Heart right ventricle (tissue), 16 donors: ENCODE data around the gene ACER3. TPM values are rescaled to one million over a fixed set of nuclear protein-coding genes. Genes with fewer than 3 reads are reported as not detected.

Experiments used
- ATAC-seq, 8 donors: fragments of 200-7000 bp; cut with Tn5 transposase; one replicate each; pipeline ENCODE4 v1.9.1; 2020; ENCODE audit warnings: mild to moderate bottlenecking in 8 of 8, moderate library complexity in 8 of 8, moderate number of reproducible peaks in 1 of 8
- DNase-seq, 2 donors: peaks; one replicate each; pipeline ENCODE4 v3.0.0-alpha.2; 2020
- H3K27ac ChIP-seq, 10 donors: fragments of 200-600 bp; sonication (generic) in 2 of 10; one replicate each; pipeline versions ENCODE4 v1.5.0 to v1.8.0; 2020 to 2022; ENCODE audit warnings: mild to moderate bottlenecking in 3 of 10
- H3K27me3 ChIP-seq, 7 donors: fragments of 200-600 bp; one replicate each; pipeline ENCODE4 v1.8.0; 2021 to 2022; ENCODE audit warnings: mild to moderate bottlenecking in 2 of 7
- H3K36me3 ChIP-seq, 9 donors: fragments of 200-600 bp; sonication (generic) in 1 of 9; one replicate each; pipeline versions ENCODE4 v1.5.0 to v1.8.0; 2020 to 2022; ENCODE audit warnings: mild to moderate bottlenecking in 2 of 9
- H3K4me1 ChIP-seq, 9 donors: fragments of 200-600 bp; sonication (generic) in 1 of 9; one replicate each; pipeline versions ENCODE4 v1.5.0 to v1.8.0; 2020 to 2022; ENCODE audit warnings: mild to moderate bottlenecking in 4 of 9
- H3K4me3 ChIP-seq, 10 donors: fragments of 200-600 bp; sonication (generic) in 2 of 10; one replicate each; pipeline versions ENCODE4 v1.5.0 to v1.8.0; 2020 to 2022; ENCODE audit warnings: mild to moderate bottlenecking in 7 of 10, moderate library complexity in 2 of 10
- H3K9me3 ChIP-seq, 11 donors: fragments of 200-600 bp in 10 of 11; sonication (generic) in 2 of 11; one replicate each; pipeline versions ENCODE4 v1.5.0 to v1.8.0; 2013 to 2022; ENCODE audit warnings: mild to moderate bottlenecking in 2 of 11, control low read depth in 1 of 11, moderate library complexity in 1 of 11
- WGBS, 2 donors: extraction: QIAGEN DNeasy Blood & Tissue Kit; methylation state at CpG; one replicate each; pipeline ENCODE4 v1.1.7; 2013; ENCODE audit warnings: inconsistent platforms in 1 of 2; 5-methylcytosine and 5-hydroxymethylcytosine counted together
- intact Hi-C, 10 donors: fragments of 100-400 bp; cut with DNase I; formaldehyde crosslinking; loops; one replicate each; pipeline versions ENCODE4 v1.11.1 to v1.14.2; 2022
- polyA plus RNA-seq, 2 donors: library from polyadenylated mRNA; stranded (reverse); fragments of 200-250 nt; gene quantifications; one replicate each; pipeline ENCODE4 v1.2.3, GENCODE V29; 2013
- total RNA-seq, 10 donors: library from RNA; stranded (reverse); fragmentation: NEBNext Ultra II Directional in 3 of 10; extraction: Animal tissue kit (Norgen Biotek cat#: 25700) in 3 of 10; gene quantifications; one replicate each; pipeline versions ENCODE4 v1.2.1 to v1.2.4, GENCODE V29; 2021 to 2023
- TF ChIP-seq, protein P1 (sequence below), 9 donors: fragments of 200-600 bp; sonication (generic) in 2 of 9; IDR thresholded peaks; one replicate each; pipeline versions ENCODE4 v1.5.0 to v1.8.0; 2021 to 2022; ENCODE audit warnings: antibody characterized with exemption in 9 of 9, mild to moderate bottlenecking in 5 of 9, moderate library complexity in 1 of 9
- donor health status: Arrhythmogenic right ventricular cardiomyopathy.
- donor health status: ischemic (EF 13 %, LVEDD 7.1; RV severe dilation, severe dysfunction).
- donor health status: healthy with polysubstance abuse.
- donor health status: DM: no; HTN: yes; CAD: no.
- donor health status: DM: no; HTN: no; CAD: no.
- donor health status: ischemic (EF 25% LVEDD 6.9; RV normal size, moderate dysfunction).
- donor health status: ischemic (EF 25% LVEDD 5.7; RV mildly dilated, moderate dysfunction).
- donor health status: healthy.
- donor health status: DM: yes; HTN: yes; CAD: no.
- donor health status: Ischemic cardiomyopathy.
- donor health status: ischemic (EF 35%, LVEDD 5.7; RV mildly dilated, moderate dysfunction).
- donor health status: nonischemic (EF 11% LVEDD 7.7; RV severe dilation, severe dysfunction).
- donor health status: DM: yes; HTN: yes; CAD: no.
- donor health status: PGD.
- donor health status: ischemic (EF 29% LVEDD 5.4; RV normal size, mild dysfunction).
- donor health status: nonischemic (EF 23%, LVEDD 6.1; RV moderate dilation, normal function).

The ACER3 gene
- total and polyA plus RNA-seq, 12 donors: 2.9 to 14.8 (median 9.6) TPM

DNA sequence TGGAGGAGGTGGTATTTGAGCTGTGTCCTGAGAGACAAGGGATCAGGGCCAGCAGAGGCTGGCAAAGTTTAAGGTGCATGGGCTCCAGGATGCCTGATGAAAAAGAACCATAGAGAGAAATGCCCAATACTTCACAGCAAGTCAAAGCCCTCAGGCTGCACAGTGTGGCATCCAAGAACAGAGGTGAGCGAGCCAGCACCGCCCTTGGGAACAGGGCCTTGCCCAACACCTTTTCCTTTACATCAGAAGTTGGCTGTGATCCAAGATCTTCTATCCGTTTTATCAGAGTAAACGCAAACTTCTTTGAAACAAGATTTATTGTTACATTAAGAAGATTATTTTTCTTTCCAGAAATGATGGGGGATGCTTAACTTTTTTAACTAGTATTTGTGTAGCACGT is 174.9 kb downstream of the ACER3 start:
- Histone ChIP-seq H3K4me1 (peaks cover 2 to 14% (median 11%) of the 10 kb centered on the region in 9 donors), H3K4me3 (no peak overlapping the region), H3K27ac (no peak overlapping the region), H3K9me3 (no peaks in the 10 kb centered on the region), H3K27me3 (peaks cover 7 to 56% (median 46%) of the 10 kb centered on the region in 7 donors), H3K36me3 (no peaks in the 10 kb centered on the region)
- 55 to 59% methylated on average over 5 of the region's 5 CpGs for WGBS, 2 donors
- intact Hi-C loops: loop anchor here in 1 of 10 donors (10.0 kb wide), 2 partner anchors 111 to 221 kb away; no protein-coding TSS in a partner anchor
- ATAC-seq (no peak), DNase-seq (no peak)
- TF ChIP-seq, protein P1, sequence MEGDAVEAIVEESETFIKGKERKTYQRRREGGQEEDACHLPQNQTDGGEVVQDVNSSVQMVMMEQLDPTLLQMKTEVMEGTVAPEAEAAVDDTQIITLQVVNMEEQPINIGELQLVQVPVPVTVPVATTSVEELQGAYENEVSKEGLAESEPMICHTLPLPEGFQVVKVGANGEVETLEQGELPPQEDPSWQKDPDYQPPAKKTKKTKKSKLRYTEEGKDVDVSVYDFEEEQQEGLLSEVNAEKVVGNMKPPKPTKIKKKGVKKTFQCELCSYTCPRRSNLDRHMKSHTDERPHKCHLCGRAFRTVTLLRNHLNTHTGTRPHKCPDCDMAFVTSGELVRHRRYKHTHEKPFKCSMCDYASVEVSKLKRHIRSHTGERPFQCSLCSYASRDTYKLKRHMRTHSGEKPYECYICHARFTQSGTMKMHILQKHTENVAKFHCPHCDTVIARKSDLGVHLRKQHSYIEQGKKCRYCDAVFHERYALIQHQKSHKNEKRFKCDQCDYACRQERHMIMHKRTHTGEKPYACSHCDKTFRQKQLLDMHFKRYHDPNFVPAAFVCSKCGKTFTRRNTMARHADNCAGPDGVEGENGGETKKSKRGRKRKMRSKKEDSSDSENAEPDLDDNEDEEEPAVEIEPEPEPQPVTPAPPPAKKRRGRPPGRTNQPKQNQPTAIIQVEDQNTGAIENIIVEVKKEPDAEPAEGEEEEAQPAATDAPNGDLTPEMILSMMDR (IDR thresholded peaks at IDR 0.05): no peak

DNA sequence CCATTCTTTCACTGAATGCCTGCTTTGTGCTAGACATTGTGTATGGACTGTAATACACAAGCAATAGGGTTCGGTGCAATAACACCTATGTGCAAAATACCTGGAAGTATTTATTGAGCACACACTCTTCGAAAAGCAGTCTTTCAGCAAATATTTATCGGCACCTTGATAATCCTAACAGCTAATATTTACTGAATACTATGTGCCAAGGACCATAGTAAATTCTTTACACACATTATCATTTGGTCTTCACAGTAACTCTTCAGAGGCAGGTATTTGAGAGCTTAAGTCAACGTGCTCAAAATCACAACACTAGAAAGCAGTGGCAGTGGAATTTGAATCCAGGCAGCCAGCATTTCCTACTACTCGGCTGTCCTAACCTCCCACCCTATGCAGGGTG is 175.7 kb downstream of the ACER3 start:
- no peak overlapping the region for H3K27ac ChIP-seq
- no peaks in the 10 kb centered on the region for H3K9me3 ChIP-seq
- no peaks in the 10 kb centered on the region for H3K36me3 ChIP-seq
- DNase-seq: no peak
- intact Hi-C loops: loop anchor here in 1 of 10 donors (10.0 kb wide), 2 partner anchors 112 to 222 kb away; no protein-coding TSS in a partner anchor
- TF ChIP-seq, protein P1 (IDR thresholded peaks at IDR 0.05): no peak
- peaks cover 2 to 14% (median 11%) of the 10 kb centered on the region in 9 donors for H3K4me1 ChIP-seq
- peaks cover 7 to 57% (median 46%) of the 10 kb centered on the region in 7 donors for H3K27me3 ChIP-seq
- no peak overlapping the region for H3K4me3 ChIP-seq
- whole genome bisulfite sequencing, 2 donors: 65 to 66% methylated on average over 5 of the region's 5 CpGs
- no peak for ATAC-seq

DNA sequence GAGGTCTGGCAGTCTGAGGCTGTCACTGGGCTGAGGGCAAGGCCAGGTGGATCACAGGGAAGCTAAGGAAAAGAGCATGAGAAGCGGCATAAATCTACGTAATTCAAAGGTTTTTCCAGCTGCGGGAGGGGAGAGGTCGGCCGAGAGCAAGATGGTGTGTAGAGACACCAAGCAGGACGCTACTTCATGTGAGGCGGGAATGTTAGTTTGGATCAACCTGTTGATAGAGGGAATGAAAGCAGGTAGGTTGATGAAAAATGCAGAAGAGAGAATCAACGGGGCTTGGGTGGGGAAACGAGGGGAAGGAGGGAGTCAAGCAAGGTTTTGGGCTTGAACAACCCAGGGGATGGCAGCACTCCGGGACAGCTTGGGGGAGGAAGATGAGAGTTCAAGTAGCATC is 176.3 kb downstream of the ACER3 start:
- Histone ChIP-seq H3K27me3 (peaks cover 7 to 58% (median 48%) of the 10 kb centered on the region in 7 donors), H3K9me3 (no peaks in the 10 kb centered on the region), H3K36me3 (no peaks in the 10 kb centered on the region), H3K27ac (no peak overlapping the region), H3K4me1 (peaks cover 2 to 14% (median 11%) of the 10 kb centered on the region in 9 donors), H3K4me3 (no peak overlapping the region)
- DNase-seq (no peak), ATAC-seq (no peak)
- TF ChIP-seq, protein P1 (IDR thresholded peaks at IDR 0.05): no peak
- 84 to 87% methylated on average over 10 of the region's 10 CpGs for WGBS, 2 donors
- intact Hi-C loops: loop anchor here in 1 of 10 donors (10.0 kb wide), 2 partner anchors 112 to 222 kb away; no protein-coding TSS in a partner anchor

DNA sequence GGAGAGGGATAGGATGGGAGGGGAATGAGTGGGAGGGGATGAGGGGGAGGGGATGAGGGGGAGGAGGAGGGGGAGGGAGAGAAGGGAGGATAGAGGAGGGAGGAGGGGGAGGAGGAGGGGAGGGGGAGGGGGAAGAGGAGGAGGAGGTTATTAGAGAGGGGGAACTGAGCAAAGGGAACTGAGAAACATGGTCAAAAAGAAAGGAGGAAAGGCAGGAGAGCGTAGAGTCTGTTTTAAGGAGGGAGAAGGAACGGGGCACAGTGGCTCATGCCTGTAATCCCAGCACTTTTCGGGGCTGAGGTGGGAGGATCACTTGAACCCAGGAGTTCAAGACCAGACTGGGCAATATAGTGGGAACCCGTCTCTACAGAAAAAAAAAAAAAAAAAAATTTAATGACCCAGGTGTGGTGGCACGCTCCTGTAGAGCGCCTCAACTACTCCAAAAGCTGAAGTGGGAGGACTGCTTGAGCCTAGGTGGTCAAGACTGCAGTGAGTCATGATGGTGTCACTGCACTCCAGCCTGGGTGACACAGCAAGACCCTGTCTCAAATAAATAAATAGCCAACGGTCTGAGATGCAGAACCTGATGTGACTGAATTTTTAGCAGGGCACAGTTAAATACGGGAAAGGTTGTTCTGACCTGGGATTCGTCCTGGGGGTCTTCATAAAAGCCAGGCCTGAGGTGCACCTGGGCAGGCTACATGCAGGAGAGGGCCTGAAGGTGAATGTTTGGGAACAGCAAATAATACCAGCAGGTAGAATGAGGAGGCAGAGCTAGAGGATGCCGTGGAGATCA is 177.5 kb downstream of the ACER3 start:
- TF ChIP-seq, protein P1 (IDR thresholded peaks at IDR 0.05): no peak
- Histone ChIP-seq H3K27ac (no peak overlapping the region), H3K4me3 (no peak overlapping the region), H3K36me3 (no peaks in the 10 kb centered on the region), H3K27me3 (peaks cover 7 to 66% (median 53%) of the 10 kb centered on the region in 7 donors), H3K9me3 (no peaks in the 10 kb centered on the region), H3K4me1 (peaks cover 2 to 14% (median 11%) of the 10 kb centered on the region in 9 donors)
- intact Hi-C loops: loop anchor here in 1 of 10 donors (10.0 kb wide), 2 partner anchors 113 to 223 kb away; no protein-coding TSS in a partner anchor
- no peak for DNase-seq
- 85 to 87% methylated on average over 10 of the region's 10 CpGs for WGBS, 2 donors
- no peak for ATAC-seq
